NOMO-1 (cell line): Measurements from ENCODE around the gene TET2.

Source experiments
- DNase-seq, 2 experiments: peaks; one replicate each; lab custom pipeline; 2025; ENCODE audit not compliant: unreplicated experiment in 2 of 2; lab: John Stamatoyannopoulos, UW

Gene TET2

DNA sequence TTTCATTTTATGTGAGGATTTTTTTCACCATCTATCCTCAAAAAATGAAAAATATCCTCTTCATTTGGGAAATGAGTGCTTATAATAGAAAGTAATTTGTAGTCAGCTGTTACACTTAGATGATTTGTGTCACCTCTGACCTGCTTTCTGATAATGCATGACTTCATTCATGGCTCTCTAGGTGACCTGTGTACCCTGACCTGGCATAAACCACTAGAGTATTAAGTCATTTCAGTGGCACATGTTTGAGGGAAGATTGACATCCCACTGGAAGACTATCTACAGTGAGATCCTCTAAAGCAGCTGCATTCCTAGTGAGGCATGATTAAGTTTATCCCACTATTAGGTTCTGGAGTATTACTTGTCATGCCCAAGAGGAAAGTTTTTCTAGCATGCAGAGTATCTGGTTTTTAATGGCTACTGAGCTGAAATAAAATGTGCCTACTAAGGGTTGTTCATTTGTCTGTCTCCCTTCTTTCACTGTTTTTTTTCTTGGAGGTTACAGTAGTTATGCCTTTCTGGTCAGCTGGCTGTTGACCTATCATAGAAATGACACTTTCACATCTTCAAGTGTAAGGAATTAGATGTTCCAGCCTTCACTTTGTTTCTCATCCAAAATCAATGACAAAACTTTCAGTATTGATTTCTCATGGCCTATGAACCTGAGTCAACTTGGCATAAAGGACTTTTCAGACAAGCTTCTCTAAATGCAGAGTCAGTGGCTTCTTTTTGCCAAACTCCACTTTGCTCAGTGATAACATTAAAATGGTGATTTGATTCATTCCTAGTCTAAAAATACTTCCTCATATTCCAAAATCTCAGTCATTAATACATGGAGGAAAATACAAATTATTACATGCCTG is 33.1 kb downstream of the TET2 start:
- no peak for DNase-seq

DNA sequence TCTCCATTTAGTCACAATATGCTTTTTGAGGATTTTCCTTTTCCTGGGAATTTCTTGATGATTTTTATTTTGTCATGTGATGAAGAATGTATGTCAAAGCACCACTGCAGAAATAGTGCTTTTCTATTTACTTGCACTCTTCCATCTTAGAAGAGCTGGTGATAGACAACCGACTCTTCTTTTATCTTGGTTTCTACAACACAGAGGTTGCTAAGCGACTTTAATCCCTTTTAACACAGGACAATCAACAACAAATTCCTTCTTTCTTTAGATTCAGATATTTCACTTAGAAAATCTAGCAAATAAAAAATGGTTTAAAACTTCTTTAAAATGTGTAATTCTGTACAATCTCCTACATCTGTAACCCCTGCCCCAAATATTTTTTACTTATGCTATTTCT is 34.6 kb downstream of the TET2 start:
- no peak for DNase-seq

DNA sequence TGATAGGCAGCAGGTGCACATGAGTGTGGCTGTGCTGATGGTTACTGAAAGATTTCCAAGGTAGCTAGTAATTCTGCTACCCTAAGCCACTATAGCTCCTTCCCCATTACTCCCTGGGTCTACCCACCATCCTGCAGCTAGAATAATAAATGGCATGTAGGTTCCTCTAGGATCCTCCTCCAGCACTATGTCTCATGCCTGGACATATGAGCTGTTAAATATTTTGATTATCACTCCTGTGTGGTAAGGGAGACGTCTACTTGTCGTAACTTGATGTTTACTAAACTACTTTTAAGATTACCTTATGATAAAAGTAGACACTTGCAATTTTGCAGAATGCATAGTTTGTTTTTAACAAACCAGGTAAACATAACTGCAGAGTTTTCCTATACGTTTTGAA is 35.5 kb downstream of the TET2 start:
- DNase-seq = no peak

DNA sequence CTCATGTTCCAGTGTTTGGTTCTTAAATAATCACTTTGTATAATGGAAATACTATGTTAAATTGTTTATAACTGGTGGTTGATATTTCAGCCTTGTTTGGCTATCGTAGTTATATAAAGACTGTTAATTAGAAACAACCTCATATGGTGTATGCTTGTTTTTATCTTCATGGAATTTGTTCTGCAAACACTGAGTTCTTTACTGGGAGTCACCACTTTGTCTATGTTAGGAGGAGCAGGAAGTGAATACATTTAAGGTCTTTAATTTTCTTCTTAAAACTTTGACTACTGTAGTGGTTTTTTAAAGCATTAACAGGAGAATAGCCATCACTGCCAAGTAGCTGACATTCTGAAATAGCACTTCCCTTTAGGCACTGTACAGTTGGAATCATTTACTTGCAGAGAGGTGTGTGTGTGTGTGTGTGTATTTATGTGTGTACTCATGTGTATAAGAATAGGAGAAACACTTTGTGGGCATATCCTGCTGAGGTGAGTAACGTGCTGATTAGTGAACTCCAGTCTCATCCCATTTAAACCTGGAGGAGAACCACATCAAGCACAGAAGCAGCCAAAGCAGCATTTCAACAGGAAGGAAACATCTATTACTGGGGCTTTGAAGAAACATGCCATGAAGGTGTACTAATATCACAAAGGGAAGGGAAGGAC is 37.8 kb downstream of the TET2 start:
- no peak for DNase-seq

DNA sequence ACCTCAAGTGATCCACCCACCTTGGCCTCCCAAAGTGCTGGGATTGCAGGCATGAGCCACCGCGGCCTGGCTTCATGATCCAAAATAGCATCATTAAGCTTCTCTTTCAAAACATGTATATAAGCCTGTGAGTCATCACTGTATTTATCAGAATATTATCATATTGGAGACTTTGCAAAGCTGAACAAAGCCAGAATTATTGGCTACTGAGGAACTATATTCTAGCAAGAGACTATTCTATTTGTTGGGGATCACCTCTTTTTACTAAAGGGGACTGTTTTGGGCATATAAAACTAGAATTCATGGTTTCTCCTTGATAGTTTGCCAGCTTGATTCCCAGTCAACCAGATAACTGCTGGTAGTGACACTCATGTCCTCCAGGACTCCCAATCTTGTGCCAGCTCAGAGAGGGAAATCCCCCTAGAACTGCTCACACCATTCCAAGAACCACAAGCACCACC is 40.1 kb downstream of the TET2 start:
- no peak for DNase-seq

DNA sequence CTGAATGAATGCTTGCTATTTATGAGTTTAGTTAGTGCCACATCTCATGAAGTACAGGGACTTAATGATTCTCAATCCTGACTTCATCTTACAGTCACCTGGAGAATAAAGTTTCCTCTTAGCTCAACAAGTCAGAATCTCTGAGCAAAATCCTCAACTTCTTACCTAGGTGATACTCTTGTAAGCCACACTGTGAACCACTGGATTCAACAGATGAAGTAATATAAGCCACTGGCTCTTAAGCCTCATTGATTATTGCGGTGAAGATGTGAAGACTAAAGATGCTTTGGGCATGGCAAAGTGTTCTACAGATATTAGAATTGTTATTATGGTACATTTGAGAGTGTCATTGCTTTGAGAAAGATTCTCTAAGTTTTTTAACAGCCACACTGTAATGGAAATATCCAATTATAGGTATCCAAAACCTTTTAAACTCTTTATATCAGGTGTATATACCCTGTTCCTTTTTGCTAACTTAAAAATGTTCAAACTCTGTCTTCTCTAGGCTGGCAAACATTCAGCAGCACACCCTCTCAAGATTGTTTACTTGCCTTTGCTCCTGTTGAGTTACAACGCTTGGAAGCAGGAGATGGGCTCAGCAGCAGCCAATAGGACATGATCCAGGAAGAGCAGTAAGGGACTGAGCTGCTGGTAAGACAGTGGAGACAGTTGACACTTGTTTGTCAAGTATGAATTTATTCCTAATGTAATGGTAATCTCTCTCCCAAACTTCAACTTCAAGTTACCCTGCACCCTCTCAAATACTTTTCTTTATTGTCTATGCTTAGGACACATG is 43.4 kb downstream of the TET2 start:
- DNase-seq = no peak

DNA sequence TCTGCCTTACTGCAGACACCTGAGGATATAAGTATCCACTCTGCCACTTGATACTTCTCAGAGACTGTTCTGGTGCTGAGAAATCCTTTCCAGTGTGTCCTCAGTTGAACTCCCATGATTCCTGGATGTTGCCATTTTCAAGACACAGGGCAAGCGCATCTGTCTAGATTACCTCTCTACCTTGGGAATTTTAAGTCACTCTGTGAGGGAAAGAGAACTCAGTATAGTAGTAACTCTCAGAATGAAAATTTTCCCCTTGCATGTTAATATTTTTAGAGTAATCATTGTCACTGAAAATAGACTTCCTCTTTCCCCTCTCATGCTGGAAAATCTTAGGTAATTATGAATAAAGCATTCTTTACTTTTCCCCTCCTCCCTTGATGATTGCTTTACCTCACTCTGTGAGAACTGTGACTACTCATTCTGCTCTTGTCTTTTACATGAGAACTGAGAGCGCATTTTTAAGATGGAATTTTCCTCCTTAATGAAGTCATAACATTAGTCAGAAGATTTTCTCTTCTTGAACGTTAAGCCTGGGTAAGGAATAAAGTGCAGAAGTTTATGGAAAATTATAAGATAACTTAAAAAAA is 45.0 kb downstream of the TET2 start:
- DNase-seq = peak; percentile 48 to 91

DNA sequence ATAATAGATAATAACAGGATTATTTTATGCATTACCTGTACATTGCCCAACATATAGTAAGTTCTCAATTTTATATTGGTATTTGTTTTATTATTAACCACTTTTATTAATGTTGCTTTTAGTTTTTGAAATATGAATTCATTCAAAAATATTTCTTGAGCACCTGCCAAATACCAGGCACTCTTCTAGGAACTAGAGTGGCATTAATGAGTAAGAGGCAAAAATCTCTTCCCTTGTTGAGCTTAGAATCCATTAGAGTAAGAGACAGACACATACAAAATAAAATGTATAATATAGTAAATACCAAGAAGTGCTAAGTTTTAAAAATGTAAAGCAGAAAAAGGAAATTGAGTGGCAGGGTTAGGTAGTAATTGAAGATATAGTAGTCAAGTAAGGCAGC is 45.8 kb downstream of the TET2 start:
- DNase-seq = no peak

DNA sequence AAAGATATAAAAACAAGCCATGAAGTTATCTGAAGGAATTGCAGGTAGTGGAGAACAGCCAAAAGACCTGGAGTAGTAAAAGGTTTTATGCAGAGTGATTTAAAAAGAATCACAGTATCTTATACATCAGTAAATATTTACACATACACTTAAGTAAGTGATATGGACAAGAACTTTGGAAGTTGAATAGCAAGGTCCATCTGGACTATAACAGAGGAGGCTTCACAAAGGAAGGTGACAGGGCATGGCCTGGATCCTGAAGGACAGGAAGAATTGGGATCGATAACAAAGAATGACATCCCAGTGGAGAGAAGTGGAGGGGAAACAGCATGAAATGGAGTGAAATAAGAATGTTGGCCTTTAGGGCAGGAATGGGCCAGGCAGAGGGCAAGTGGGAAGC is 46.2 kb downstream of the TET2 start:
- DNase-seq = no peak

DNA sequence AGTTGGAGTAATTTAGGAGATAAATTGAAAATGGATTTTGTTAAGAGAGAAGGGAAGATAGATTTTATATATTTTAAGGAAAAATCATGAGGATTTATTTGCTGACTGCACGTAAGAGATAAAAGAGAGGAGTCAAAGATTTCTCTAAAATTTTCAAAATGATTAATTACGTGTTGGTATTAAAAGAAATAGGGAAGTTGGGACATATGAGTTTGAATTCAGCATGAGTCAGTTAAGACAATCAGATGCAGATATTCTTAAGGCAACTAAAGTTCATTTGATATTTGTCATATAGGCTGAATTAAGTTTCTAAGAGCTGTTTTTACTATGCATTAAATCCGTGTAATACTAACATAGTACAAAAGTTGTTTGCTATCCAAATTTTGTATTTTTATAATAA is 46.9 kb downstream of the TET2 start:
- peak in 1 of 2 experiments; percentile 22 for DNase-seq

DNA sequence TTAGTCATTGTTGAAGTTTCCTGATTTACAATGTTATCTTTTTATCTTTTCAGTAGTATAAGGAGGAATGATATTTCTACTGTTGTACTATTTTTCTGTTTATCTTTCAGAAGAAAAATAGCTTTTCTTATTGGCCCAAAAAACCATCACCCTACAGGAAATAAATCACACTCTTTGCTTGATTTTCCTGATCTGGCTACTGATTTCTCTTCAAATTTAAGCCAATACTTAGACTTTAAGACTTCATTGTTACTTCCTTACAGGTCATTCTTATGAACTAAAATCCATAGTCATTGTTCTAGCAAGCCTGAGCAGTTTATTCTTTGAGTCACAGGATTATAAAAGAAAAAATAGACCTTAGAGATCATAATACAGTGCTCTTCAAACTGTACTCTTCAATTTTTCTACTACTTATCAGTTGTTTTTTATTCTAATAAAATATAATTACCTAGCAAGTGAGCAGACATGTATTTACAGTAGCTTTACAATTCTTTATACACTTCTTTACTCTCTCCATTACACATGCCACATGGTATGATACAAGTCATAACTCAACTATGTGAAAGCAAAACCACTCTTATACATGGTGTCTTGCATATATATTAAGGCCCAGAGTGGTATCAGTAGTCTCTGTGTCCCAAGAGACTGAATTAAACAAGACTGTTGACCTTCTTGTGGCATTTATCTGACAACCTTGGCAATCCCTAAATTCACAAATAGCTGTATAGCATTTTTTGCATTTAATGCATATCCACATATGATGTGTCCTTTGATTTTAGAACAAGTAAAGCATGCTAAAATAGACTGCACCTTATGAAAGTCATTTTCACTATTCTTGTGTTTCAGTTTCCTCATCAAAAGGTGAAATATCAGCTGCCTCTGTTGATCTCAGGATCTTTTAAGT is 47.9 kb downstream of the TET2 start:
- no peak for DNase-seq

DNA sequence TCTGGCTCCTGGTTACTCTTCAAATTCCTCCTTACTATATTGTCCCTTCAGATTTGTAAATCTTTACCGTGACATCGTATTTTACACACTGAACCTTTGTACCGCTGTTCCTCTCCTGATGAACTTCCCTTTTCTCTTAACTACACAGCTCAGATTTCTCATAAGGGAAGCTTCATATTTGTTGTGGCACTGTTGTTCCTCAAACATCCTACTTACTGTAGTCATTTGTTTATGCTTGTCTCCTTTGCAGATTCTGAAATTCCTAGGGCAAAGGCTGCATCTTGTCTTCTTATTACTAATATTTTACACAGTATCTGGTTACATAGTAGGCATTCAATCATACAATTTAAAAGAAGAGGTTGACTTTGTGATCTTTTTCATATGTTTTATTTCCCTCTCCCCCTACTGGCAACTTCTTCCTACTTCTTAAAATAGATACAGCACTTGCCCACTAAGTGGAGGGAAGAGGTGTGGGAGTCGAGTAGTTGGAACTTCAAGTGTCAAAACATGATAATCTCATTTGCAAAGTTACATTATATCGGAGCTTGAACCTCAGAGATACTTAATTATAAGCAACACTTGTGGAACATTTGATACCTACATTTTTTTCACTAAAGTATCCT is 50.0 kb downstream of the TET2 start:
- DNase-seq = peak; percentile 23 to 91

DNA sequence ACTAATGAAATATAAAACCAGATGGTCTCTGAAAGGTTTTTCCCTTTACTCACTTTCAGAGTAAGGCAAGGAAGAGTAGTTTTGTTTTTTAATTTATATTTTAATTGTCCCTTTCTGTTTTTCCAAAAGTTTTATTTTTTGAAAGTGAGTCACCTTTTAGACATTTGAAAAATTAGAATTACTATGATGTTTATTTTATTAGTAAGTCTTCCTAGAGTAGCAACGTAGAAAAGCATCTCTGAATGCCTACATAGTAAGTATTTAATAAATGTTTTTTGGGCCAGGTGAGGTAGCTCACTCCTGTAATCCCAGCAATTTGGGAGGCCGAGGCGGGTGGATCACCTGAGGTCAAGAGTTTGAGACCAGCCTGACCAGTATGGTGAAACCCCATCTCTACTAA is 51.1 kb downstream of the TET2 start:
- DNase-seq = no peak

DNA sequence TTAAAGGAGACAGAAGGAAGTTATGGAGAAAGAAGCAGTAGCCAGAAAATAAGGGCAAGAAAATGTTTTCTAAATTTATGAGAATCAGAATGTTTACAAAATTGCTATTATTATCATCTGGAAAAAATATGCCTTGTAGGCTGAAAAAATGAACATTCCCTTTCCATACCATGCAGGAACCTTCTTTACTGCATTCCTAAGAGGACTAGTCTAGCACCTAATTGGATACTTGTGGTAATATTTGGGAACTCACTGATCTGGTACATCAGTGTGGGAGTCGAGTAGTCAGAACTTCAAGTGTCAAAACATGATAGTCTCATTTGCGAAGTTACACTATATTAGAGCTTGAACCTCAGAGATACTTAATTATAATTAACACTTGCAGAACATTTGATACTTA is 51.9 kb downstream of the TET2 start:
- DNase-seq = no peak

DNA sequence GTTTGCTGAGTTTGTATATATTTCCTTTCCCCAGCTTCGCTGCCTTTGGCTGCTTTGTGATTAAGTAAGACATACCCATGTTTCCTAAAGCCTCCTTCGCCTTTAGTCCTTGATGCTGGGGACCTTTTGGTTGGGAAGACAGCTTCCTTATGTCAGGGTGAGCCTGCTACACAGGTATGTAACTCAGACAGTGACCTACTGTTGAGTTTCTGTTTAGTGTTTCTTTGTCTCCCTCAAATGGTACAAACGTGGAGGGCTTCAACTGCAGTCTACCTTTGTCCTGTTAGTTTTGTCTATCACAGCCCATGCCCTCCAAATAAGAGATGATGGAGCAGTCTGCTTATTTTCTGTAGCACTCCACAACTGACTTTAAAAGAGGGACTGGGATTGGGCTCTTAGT is 59.5 kb downstream of the TET2 start:
- DNase-seq = no peak

DNA sequence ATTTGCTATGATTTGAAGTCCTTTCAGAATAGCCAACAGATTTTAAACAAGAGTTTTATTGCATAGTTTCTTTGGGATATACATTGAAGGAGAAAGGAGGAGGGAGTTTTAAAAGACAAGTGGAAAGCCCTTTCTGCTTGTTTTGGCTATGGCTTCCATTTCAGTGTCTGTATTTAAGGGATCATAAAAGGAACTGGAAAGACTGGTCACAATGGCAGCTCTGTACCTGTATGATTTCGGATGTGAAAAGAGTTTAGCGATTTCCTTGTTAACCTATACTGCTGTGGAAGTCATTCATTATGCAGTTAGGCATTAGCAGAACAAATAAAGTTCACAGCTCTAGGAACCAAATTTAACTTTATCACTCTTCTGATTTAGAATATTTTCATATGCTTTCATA is 60.7 kb downstream of the TET2 start:
- DNase-seq = no peak

DNA sequence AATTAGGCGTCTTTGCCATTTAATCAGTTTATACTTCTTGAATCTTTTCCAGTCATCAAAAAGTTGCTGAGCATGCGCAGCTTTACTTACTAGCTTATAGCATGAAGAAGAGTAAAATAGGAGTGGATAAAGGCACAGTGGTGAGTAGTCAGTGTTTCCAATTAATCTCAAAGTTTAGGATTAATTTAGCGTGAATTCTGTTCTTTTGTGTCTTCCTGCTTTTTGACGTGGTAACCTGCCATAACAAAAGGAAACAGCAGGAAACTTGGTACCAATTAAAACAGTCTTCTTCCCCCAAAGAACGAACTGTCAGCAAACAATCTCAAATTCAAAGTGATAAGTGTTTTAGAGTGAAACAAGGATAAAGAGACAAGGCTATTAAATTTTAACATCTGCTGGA is 61.9 kb downstream of the TET2 start:
- no peak for DNase-seq

DNA sequence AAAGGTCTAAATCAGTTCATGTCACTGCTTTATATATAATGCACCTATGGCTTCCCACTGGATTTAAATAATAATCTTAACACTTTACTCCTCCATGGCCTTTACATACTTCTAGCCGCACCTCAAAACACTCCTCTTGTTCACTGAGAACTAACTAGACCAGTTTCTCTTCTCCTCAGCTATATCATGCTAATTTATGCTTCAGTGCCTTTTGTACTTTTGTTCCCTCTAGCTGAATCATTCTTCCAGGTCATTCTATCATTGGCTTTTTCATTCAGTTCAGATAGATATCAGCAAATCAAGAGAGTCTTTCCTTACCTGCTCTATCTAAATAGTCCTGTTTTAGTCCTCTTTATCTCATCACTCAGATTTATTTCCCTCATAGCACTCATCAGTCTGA is 64.2 kb downstream of the TET2 start:
- no peak for DNase-seq

DNA sequence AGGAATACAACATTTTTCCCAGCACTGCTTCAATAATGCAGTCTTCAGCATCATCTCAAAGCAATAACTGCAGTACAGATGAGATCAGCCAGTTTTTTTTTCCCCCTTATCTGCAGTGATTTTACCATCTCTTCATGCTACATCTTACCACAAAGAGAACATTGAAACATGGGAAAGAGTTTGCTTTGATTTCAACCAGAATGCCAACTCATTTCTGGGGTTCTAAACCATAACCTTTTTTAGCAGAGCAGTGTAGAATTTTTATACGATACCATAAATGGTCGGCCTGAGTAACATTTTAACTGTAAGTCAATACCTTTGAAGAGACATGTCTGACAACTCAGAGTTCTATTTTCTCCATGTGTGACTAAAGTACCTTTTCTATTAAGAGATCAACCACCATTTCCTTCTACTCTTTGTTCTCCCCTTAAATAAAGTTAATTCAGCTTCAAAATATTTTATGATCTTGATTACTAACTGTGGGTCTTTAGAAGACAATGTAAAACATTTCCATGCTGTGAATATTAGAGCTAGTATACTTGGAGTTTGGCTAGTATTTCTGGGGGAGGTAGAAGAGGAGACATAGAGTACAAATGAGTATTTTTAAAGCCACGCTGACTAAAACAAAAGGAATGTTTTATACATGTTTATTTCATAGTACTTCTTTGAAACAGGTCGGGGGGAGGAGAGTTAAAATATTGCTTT is 69.1 kb downstream of the TET2 start:
- no peak for DNase-seq
